HEK293 (cell line): ENCODE data around the gene SARS2.

ENCODE experiments used
- GLIS1 ChIP-seq: fragments of 450-650 bp; formaldehyde crosslinking; IDR thresholded peaks from 2 replicates; pipeline ENCODE4 v1.5.1; 2016; ENCODE audit warnings: missing biosample characterization, missing genetic modification characterization
- KLF7 ChIP-seq: fragments of 450-650 bp; formaldehyde crosslinking; IDR thresholded peaks from 2 replicates; pipeline ENCODE4 v1.5.1; 2016; ENCODE audit warnings: missing biosample characterization, missing genetic modification characterization, borderline replicate concordance
- MEIS1 ChIP-seq: sonication (generic); formaldehyde crosslinking; IDR thresholded peaks from 2 replicates; pipeline ENCODE4 v1.8.1; 2022; ENCODE audit warnings: missing genetic modification reagents, mild to moderate bottlenecking, borderline replicate concordance
- MZF1 ChIP-seq: fragments of 450-650 bp; formaldehyde crosslinking; IDR thresholded peaks from 2 replicates; pipeline ENCODE4 v1.5.1; 2017; ENCODE audit warnings: missing biosample characterization, missing genetic modification characterization, borderline replicate concordance
- OSR2 ChIP-seq: fragments of 450-650 bp; formaldehyde crosslinking; IDR thresholded peaks from 2 replicates; pipeline ENCODE4 v1.5.1; 2016; ENCODE audit warnings: missing biosample characterization, missing genetic modification characterization
- REPIN1 ChIP-seq: fragments of 450-650 bp; formaldehyde crosslinking; IDR thresholded peaks from 2 replicates; pipeline ENCODE4 v1.5.1; 2017; ENCODE audit warnings: missing biosample characterization, missing genetic modification characterization, low read depth
- ZBTB20 ChIP-seq: fragments of 450-650 bp; formaldehyde crosslinking; IDR thresholded peaks from 2 replicates; pipeline ENCODE4 v1.5.1; 2016; ENCODE audit warnings: missing biosample characterization, missing genetic modification characterization
- ZBTB44 ChIP-seq: fragments of 450-650 bp; IDR thresholded peaks from 2 replicates; pipeline ENCODE4 v1.5.1; 2018; ENCODE audit warnings: missing biosample characterization, mild to moderate bottlenecking, missing genetic modification characterization
- ZIC2 ChIP-seq: fragments of 450-650 bp; formaldehyde crosslinking; IDR thresholded peaks from 2 replicates; pipeline ENCODE4 v1.5.1; 2016; ENCODE audit warnings: missing biosample characterization, missing genetic modification characterization
- ZNF2 ChIP-seq: fragments of 450-650 bp; formaldehyde crosslinking; IDR thresholded peaks from 2 replicates; pipeline ENCODE4 v1.5.1; 2016; ENCODE audit warnings: missing biosample characterization, missing genetic modification characterization
- ZNF23 ChIP-seq: fragments of 450-650 bp; formaldehyde crosslinking; IDR thresholded peaks from 2 replicates; pipeline ENCODE4 v1.5.1; 2016; ENCODE audit warnings: missing biosample characterization, missing genetic modification characterization, borderline replicate concordance
- ZNF24 ChIP-seq: fragments of 450-650 bp; formaldehyde crosslinking; IDR thresholded peaks from 2 replicates; pipeline ENCODE4 v1.5.1; 2016; ENCODE audit warnings: missing biosample characterization, missing genetic modification characterization
- ZNF248 ChIP-seq: fragments of 450-650 bp; formaldehyde crosslinking; IDR thresholded peaks from 2 replicates; pipeline ENCODE4 v1.5.1; 2017; ENCODE audit warnings: missing biosample characterization, missing genetic modification characterization
- ZNF292 ChIP-seq: fragments of 450-650 bp; formaldehyde crosslinking; IDR thresholded peaks from 2 replicates; pipeline ENCODE4 v1.5.1; 2016; ENCODE audit warnings: low read depth, missing biosample characterization, missing genetic modification characterization, borderline replicate concordance
- ZNF335 ChIP-seq: fragments of 450-650 bp; formaldehyde crosslinking; conservative IDR thresholded peaks from 2 replicates; pipeline ENCODE4 v1.5.1; 2016; ENCODE audit warnings: missing biosample characterization, missing genetic modification characterization
- ZNF341 ChIP-seq: fragments of 450-650 bp; formaldehyde crosslinking; IDR thresholded peaks from 2 replicates; pipeline ENCODE4; 2016; ENCODE audit warnings: low read depth, missing biosample characterization, missing genetic modification characterization
- ZNF366 ChIP-seq: fragments of 450-650 bp; formaldehyde crosslinking; conservative IDR thresholded peaks from 2 replicates; pipeline ENCODE4 v1.5.1; 2016; ENCODE audit warnings: missing biosample characterization, missing genetic modification characterization
- ZNF416 ChIP-seq: fragments of 450-650 bp; formaldehyde crosslinking; IDR thresholded peaks from 2 replicates; pipeline ENCODE4 v1.5.1; 2016; ENCODE audit warnings: missing biosample characterization, missing genetic modification characterization
- ZNF423 ChIP-seq: fragments of 450-650 bp; formaldehyde crosslinking; IDR thresholded peaks from 2 replicates; pipeline ENCODE4 v1.5.1; 2016; ENCODE audit warnings: missing biosample characterization, missing genetic modification characterization
- ZNF488 ChIP-seq: fragments of 450-650 bp; formaldehyde crosslinking; IDR thresholded peaks from 2 replicates; pipeline ENCODE4 v1.5.1; 2016; ENCODE audit warnings: missing biosample characterization, missing genetic modification characterization
- ZNF529 ChIP-seq: fragments of 450-650 bp; formaldehyde crosslinking; IDR thresholded peaks from 2 replicates; pipeline ENCODE4 v1.5.1; 2017; ENCODE audit warnings: missing genetic modification characterization, missing biosample characterization; ENCODE audit not compliant: insufficient replicate concordance
- ZNF544 ChIP-seq: fragments of 450-650 bp; formaldehyde crosslinking; IDR thresholded peaks from 2 replicates; pipeline ENCODE4 v1.5.0; 2017; ENCODE audit warnings: missing biosample characterization, missing genetic modification characterization
- ZNF555 ChIP-seq: fragments of 450-650 bp; formaldehyde crosslinking; conservative IDR thresholded peaks from 2 replicates; pipeline ENCODE4 v1.5.1; 2017; ENCODE audit warnings: missing biosample characterization, mild to moderate bottlenecking, missing genetic modification characterization, inconsistent platforms
- ZNF561 ChIP-seq: fragments of 450-650 bp; IDR thresholded peaks from 2 replicates; pipeline ENCODE4 v1.5.1; 2018; ENCODE audit warnings: missing biosample characterization, missing genetic modification characterization, borderline replicate concordance
- ZNF580 ChIP-seq: fragments of 450-650 bp; formaldehyde crosslinking; IDR thresholded peaks from 2 replicates; pipeline ENCODE4 v1.5.1; 2016; ENCODE audit warnings: missing biosample characterization, missing genetic modification characterization
- ZNF585B ChIP-seq: fragments of 450-650 bp; formaldehyde crosslinking; IDR thresholded peaks from 2 replicates; pipeline ENCODE4 v1.5.1; 2016; ENCODE audit warnings: missing biosample characterization, missing genetic modification characterization
- ZNF596 ChIP-seq: fragments of 450-650 bp; IDR thresholded peaks from 2 replicates; pipeline ENCODE4 v1.5.0; 2018; ENCODE audit warnings: missing biosample characterization, mild to moderate bottlenecking, missing genetic modification characterization, moderate library complexity
- ZNF626 ChIP-seq: fragments of 450-650 bp; sonication (Bioruptor Pico); formaldehyde crosslinking; IDR thresholded peaks from 2 replicates; pipeline ENCODE4 v1.5.1; 2018; ENCODE audit warnings: missing biosample characterization, missing genetic modification characterization, inconsistent platforms
- ZNF639 ChIP-seq: fragments of 450-650 bp; formaldehyde crosslinking; IDR thresholded peaks from 2 replicates; pipeline ENCODE4 v1.5.1; 2016; ENCODE audit warnings: missing biosample characterization, missing genetic modification characterization
- ZNF645 ChIP-seq: fragments of 450-650 bp; formaldehyde crosslinking; IDR thresholded peaks from 2 replicates; pipeline ENCODE4; 2016; ENCODE audit warnings: missing biosample characterization, missing genetic modification characterization
- ZNF670 ChIP-seq: fragments of 450-650 bp; formaldehyde crosslinking; IDR thresholded peaks from 2 replicates; pipeline ENCODE4 v1.5.1; 2016; ENCODE audit warnings: missing biosample characterization, missing genetic modification characterization, low read depth
- ZNF701 ChIP-seq: fragments of 450-650 bp; formaldehyde crosslinking; IDR thresholded peaks from 2 replicates; pipeline ENCODE4 v1.5.1; 2016; ENCODE audit warnings: missing biosample characterization, missing genetic modification characterization
- ZNF791 ChIP-seq: fragments of 450-650 bp; formaldehyde crosslinking; IDR thresholded peaks from 2 replicates; pipeline ENCODE4 v1.5.1; 2016; ENCODE audit warnings: missing biosample characterization, missing genetic modification characterization
- ZSCAN18 ChIP-seq: fragments of 450-650 bp; formaldehyde crosslinking; IDR thresholded peaks from 2 replicates; pipeline ENCODE4 v1.5.1; 2016; ENCODE audit warnings: missing biosample characterization, missing genetic modification characterization

The SARS2 gene

GRCh38 chr19:38977445-38978325 is 47.1 kb upstream of the SARS2 start (continued):
- TF ChIP-seq ZNF670 (tag by site-specific recombination) (no peak), MZF1 (tag by site-specific recombination) (no peak), ZNF335 (tag by site-specific recombination) (0 out of 2 replicates have a peak, but pooled peaks have one; percentile 53), REPIN1 (tag by site-specific recombination) (no peak), ZBTB44 (tag by site-specific recombination) (peak; percentile 48; the same call in 1 of the 2 replicates), ZNF561 (tag by site-specific recombination) (no peak; the same call in 1 of the 2 replicates), GLIS1 (tag by site-specific recombination) (no peak), ZNF23 (no peak), ZNF529 (tag by site-specific recombination) (no peak), ZSCAN18 (tag by site-specific recombination) (no peak; the same call in 1 of the 2 replicates), KLF7 (tag by site-specific recombination) (no peak; the same call in 1 of the 2 replicates), ZNF585B (tag by site-specific recombination) (0 out of 2 replicates have a peak, but pooled peaks have one; percentile 23), ZIC2 (no peak), ZNF423 (tag by site-specific recombination) (no peak), ZNF292 (no peak), ZNF416 (tag by site-specific recombination) (no peak), ZNF701 (tag by site-specific recombination) (no peak), OSR2 (no peak), ZNF645 (tag by site-specific recombination) (no peak), ZNF248 (tag by site-specific recombination) (no peak), ZNF791 (no peak), ZBTB20 (peak; percentile 44; the same call in 1 of the 2 replicates), ZNF580 (tag by site-specific recombination) (no peak), MEIS1 (CRISPR knock-in tag) (no peak), ZNF596 (tag by site-specific recombination) (no peak), ZNF626 (tag by site-specific recombination) (no peak), ZNF24 (tag by site-specific recombination) (no peak), ZNF555 (tag by site-specific recombination) (no peak), ZNF639 (tag by site-specific recombination) (no peak), ZNF2 (tag by site-specific recombination) (0 out of 2 replicates have a peak, but pooled peaks have one; percentile 10), ZNF341 (no peak), ZNF488 (tag by site-specific recombination) (no peak), ZNF366 (tag by site-specific recombination) (no peak; the same call in 1 of the 2 replicates), ZNF544 (tag by site-specific recombination) (no peak)
